Ovary (tissue), 9 donors: ENCODE measurements around the gene VPS18. TPM values are rescaled to one million over a fixed set of nuclear protein-coding genes. Genes with fewer than 3 reads are reported as not detected.

Experiments used
- DNase-seq, 5 donors: peaks; one replicate each; pipeline ENCODE4 v3.0.0-alpha.2; 2019 to 2020
- H3K27ac ChIP-seq, 2 donors: fragments of 200-600 bp; one replicate each; pipeline versions ENCODE4 v1.5.1 to v1.8.0; 2019 to 2022
- H3K27me3 ChIP-seq: fragments of 200-600 bp; one replicate; pipeline ENCODE4 v1.8.0; 2022
- H3K36me3 ChIP-seq: fragments of 200-600 bp; sonication (generic); one replicate; pipeline ENCODE4 v1.5.1; 2019
- H3K4me1 ChIP-seq: one replicate; pipeline ENCODE4 v1.8.1; 2013; ENCODE audit warnings: mild to moderate bottlenecking, moderate library complexity; ENCODE audit not compliant: insufficient read depth
- H3K4me3 ChIP-seq: fragments of 200-600 bp; sonication (generic); one replicate; pipeline ENCODE4 v1.5.1; 2017
- H3K9me3 ChIP-seq, 2 donors: fragments of 200-600 bp in 1 of 2; sonication (generic) in 1 of 2; one replicate each; pipeline versions ENCODE4 v1.5.1 to v1.8.1; 2013 to 2019; ENCODE audit warnings: mild to moderate bottlenecking in 1 of 2, moderate library complexity in 1 of 2
- CTCF ChIP-seq, 3 donors: fragments of 450-650 bp in 2 of 3; fragments of 200-600 bp in 1 of 3; IDR thresholded peaks; one replicate each; pipeline versions ENCODE4 v1.5.1 to v1.8.0; 2016 to 2022; ENCODE audit warnings: antibody characterized with exemption in 3 of 3, mild to moderate bottlenecking in 1 of 3
- EP300 ChIP-seq: sonication (generic); formaldehyde crosslinking; IDR thresholded peaks from one replicate; pipeline ENCODE4 v1.6.1; 2017; ENCODE audit warnings: antibody characterized with exemption
- POLR2A ChIP-seq: fragments of 450-650 bp; IDR thresholded peaks from one replicate; pipeline ENCODE4 v1.6.1; 2017; ENCODE audit warnings: antibody characterized with exemption, mild to moderate bottlenecking, moderate library complexity
- WGBS, 3 donors: extraction: QIAGEN DNeasy Blood & Tissue Kit in 1 of 3; methylation state at CpG; one replicate each; pipeline versions ENCODE4 v1.1.5 to v1.1.7; 2013 to 2017; 5-methylcytosine and 5-hydroxymethylcytosine counted together
- intact Hi-C, 4 donors: fragments of 100-400 bp; cut with DNase I; formaldehyde crosslinking; loops; one replicate each; pipeline versions ENCODE4 v1.11.0 to v1.15.1; 2022 to 2023
- polyA plus RNA-seq, 2 donors: library from polyadenylated mRNA; stranded (reverse); fragments of 200-250 nt in 1 of 2; fragments of 350-450 nt in 1 of 2; fragmentation: Illumina TruSeq in 1 of 2; extraction: RNeasy Lipid Tissue Mini Kit (QIAGEN cat#74804) in 1 of 2; gene quantifications; one replicate each; pipeline ENCODE4 v1.2.3, GENCODE V29; 2013 to 2014
- total RNA-seq, 7 donors: library from RNA; depleted of rRNA in 2 of 7; stranded (reverse); fragments of >200 nt in 2 of 7; fragmentation: NEBNext Ultra II Directional in 3 of 7; extraction: Animal tissue kit (Norgen Biotek cat#: 25700) in 3 of 7; gene quantifications; one replicate each; pipeline versions ENCODE4 v1.1.0 to v1.2.4, GENCODE V29; 2016 to 2023
- donor health status: DM: no; HTN: no; CAD: no; lungs with moderate emphysema.
- donor health status: DM: no; HTN: no; CAD: no.
- donor health status: Bipolar disorder and iron deficiency.
- donor health status: DM: yes; HTN: yes; CAD: no.
- donor health status: DM: no; HTN: no; CAD: no.
- donor health status: DM: yes; HTN: yes; CAD: no.

Gene VPS18
- total and polyA plus RNA-seq, 9 donors, result 8.0 to 26.3 (median 21.1) TPM

GRCh38 chr15:40906991-40907802, 12.9 kb downstream of the VPS18 start:
- 21 to 28% (median 22%) methylated on average over 17 to 22 of the region's 22 CpGs for WGBS, 3 donors

GRCh38 chr15:40908095-40908494, 13.8 kb downstream of the VPS18 start:
- WGBS, 3 donors, result 76 to 81% (median 77%) methylated on average over 7 of the region's 7 CpGs
- Histone ChIP-seq H3K36me3 (no peaks in the 10 kb centered on the region), H3K9me3 (no peaks in the 10 kb centered on the region), H3K27me3 (no peaks in the 10 kb centered on the region), H3K4me1 (peaks cover 3% of the 10 kb centered on the region), H3K27ac (no peak overlapping the region), H3K4me3 (no peak overlapping the region)
- intact Hi-C loops, result loop anchor here in 3 of 4 donors (5.0 to 10.0 kb wide), 4 partner anchors 107 to 274 kb away; partner anchors contain the start of gene INO80 (in 1 of the 3)
- DNase-seq, result no peak
- no peak for TF ChIP-seq CTCF (IDR thresholded peaks at IDR 0.05)
- no peak for TF ChIP-seq EP300
- no peak for TF ChIP-seq POLR2A

More at GRCh38 chr15:40906991-40907802, 12.9 kb downstream of the VPS18 start:
- peak in 4 of 5 donors; percentile 54 to 69 (median 64) for DNase-seq
- H3K9me3 ChIP-seq, result no peaks in the 10 kb centered on the region
- no peaks in the 10 kb centered on the region for H3K36me3 ChIP-seq
- intact Hi-C loops, result loop anchor here in 3 of 4 donors (5.0 to 10.0 kb wide), 4 partner anchors 108 to 275 kb away; partner anchors contain the start of gene INO80 (in 1 of the 3)
- H3K4me3 ChIP-seq, result peak overlapping the region; percentile 38
- H3K27me3 ChIP-seq, result no peaks in the 10 kb centered on the region
- TF ChIP-seq CTCF (IDR thresholded peaks at IDR 0.05), result no peak
- peaks cover 3% of the 10 kb centered on the region for H3K4me1 ChIP-seq
- peak overlapping the region; percentile 46 to 47 for H3K27ac ChIP-seq

- Histone ChIP-seq H3K27ac (no peak overlapping the region), H3K4me3 (no peak overlapping the region), H3K9me3 (no peaks in the 10 kb centered on the region), H3K4me1 (peaks cover 3% of the 10 kb centered on the region), H3K36me3 (no peaks in the 10 kb centered on the region), H3K27me3 (no peaks in the 10 kb centered on the region)
- DNase-seq, result peak in 1 of 5 donors; percentile 34
- TF ChIP-seq POLR2A (no peak), EP300 (no peak), CTCF (IDR thresholded peaks at IDR 0.05) (no peak)
- 62 to 71% (median 62%) methylated on average over 17 of the region's 17 CpGs for WGBS, 3 donors
- intact Hi-C loops, result loop anchor here in 3 of 4 donors (5.0 to 10.0 kb wide), 4 partner anchors 105 to 272 kb away; partner anchors contain the start of gene INO80 (in 1 of the 3)
These were observed 15.7 kb downstream of the VPS18 start for GRCh38 chr15:40909662-40910630.

DNA sequence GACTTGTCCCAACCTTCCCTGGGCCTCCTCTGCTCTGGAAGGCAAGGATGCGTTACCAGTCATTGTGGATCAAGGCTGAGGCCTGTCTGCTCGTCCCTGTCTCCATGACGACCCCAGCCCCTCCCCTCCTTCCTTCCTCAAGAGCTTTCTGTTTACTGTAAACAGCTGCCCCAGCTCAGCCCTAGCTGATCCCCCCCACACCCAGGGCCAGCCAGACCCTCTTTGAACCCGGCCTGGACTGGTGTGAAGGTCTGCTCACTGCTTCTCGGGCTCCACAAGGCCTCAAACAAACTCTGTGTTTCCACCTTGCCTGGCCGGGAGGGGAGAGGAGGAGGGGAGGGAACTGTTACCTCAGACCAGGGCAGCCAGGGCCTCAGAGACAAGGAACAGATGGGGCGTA, 16.9 kb downstream of the VPS18 start:
- TF ChIP-seq POLR2A (no peak), EP300 (no peak), CTCF (IDR thresholded peaks at IDR 0.05) (no peak)
- H3K27me3 ChIP-seq, result no peaks in the 10 kb centered on the region
- no peaks in the 10 kb centered on the region for H3K36me3 ChIP-seq
- no peaks in the 10 kb centered on the region for H3K9me3 ChIP-seq
- peaks cover 3% of the 10 kb centered on the region for H3K4me1 ChIP-seq
- intact Hi-C loops, result loop anchor here in 1 of 4 donors (10.0 kb wide), 1 partner anchor 114 kb away; no protein-coding TSS in a partner anchor
- no peak for DNase-seq
- no peak overlapping the region for H3K27ac ChIP-seq
- 57 to 64% (median 62%) methylated on average over 7 of the region's 7 CpGs for WGBS, 3 donors
- H3K4me3 ChIP-seq, result no peak overlapping the region
